ENCODE data around the gene IGSF3. TPM values are rescaled to one million over a fixed set of nuclear protein-coding genes. Genes with fewer than 3 reads are reported as not detected.

Gene IGSF3
- total RNA-seq, 4 donors from 2014 or later, result 10.9 to 23.1 (median 18.6) TPM

DNA sequence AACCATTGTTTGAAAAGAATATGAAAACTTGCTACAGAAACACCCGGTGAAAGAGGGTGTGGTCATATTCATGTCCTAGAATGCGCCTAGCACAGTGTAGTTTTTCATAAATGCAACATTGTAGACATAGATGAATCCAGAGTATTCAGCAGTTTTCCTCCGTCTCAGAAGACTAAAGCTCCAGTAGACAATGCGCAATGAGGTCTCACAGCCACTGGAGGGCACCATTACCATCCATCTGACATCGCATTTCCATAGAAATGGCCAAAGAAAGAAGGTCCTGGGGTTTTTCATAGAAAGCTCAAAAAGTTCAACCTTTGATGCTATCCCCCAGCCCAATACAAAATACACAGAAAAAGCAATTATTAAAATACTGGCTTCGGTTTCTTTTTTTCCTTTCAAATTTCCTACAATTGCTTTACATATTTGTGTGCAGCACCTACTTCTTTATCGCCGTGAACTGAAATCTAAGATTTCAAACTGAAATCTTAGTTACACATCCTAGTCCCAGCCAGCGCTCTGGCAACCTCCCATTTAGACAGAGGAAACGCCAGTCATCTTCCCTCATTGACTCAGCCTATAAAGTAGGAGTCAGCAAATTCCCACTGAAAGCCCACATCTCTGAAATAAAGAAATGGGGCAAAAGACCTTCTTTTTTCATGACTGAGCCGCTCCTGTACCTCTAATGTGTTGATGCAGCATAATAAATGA is 92.8 kb downstream of the IGSF3 start:
- no peak overlapping the region for H3K4me3 ChIP-seq (replicated peaks in 1 of 3)
- H3K27me3 ChIP-seq, result no peaks in the 10 kb centered on the region
- H3K36me3 ChIP-seq, result no peaks in the 10 kb centered on the region
- intact Hi-C loops (cut with DNase I), result loop anchor here (5.0 kb wide), 2 partner anchors 98 to 478 kb away; no protein-coding TSS in a partner anchor
- DNase-seq, result peak; percentile 64 to 70
- H3K9me3 ChIP-seq, result no peaks in the 10 kb centered on the region
- no peak overlapping the region for H3K27ac ChIP-seq
- H3K4me1 ChIP-seq, result peaks cover 6 to 9% of the 10 kb centered on the region in 2 donors
- peak in 5 of 6 experiments; percentile 70 to 87 (median 83) for TF ChIP-seq CTCF (IDR thresholded peaks at IDR 0.05)
- TF ChIP-seq POLR2A (IDR thresholded peaks at IDR 0.05), result no peak
- WGBS, 2 donors, result 33 to 36% methylated on average over 11 of the region's 11 CpGs

GRCh38 chr1:116573431-116574095 is 94.0 kb downstream of the IGSF3 start:
- Histone ChIP-seq H3K27me3 (no peaks in the 10 kb centered on the region), H3K4me3 (replicated peaks in 1 of 3) (no peak overlapping the region), H3K4me1 (peaks cover 6 to 18% of the 10 kb centered on the region in 2 donors), H3K36me3 (no peaks in the 10 kb centered on the region), H3K27ac (no peak overlapping the region), H3K9me3 (no peaks in the 10 kb centered on the region)
- intact Hi-C loops (cut with DNase I), result no loop called here
- TF ChIP-seq CTCF (IDR thresholded peaks at IDR 0.05), result no peak
- TF ChIP-seq POLR2A (IDR thresholded peaks at IDR 0.05), result no peak
- DNase-seq, result no peak
- WGBS, 2 donors, result 79 to 84% methylated on average over 7 of the region's 7 CpGs

DNA sequence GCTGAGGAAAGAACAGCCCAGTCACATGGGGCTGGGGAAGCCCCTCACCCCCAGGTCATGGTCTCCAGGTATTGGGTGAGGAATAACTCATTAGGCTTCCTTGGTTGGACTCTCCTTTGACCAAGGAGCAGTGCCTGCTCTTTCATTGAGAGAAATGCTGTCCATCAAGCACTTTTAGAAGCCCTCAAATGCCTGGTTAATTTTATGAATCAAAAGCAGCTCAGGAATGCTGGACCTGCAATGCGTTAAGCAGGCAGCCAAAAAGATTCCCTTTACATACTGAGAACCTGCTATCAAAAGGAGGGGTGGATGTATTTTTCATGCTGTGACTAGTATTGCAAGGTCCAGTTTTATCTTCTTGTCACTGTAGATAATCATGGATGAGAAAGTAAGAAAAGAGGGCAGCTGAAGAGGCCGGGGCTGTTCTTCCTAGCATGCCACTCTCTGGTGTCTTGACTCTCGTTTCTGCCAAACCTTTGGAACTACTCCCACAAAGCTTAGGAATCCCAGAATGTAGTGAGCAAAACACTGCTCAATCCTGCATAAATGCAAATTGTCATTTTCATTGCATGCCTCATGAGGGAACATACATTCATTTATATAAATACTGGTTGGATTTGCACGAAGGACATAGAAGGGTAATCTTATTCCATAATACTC is 94.6 kb downstream of the IGSF3 start:
- 83 to 91% methylated on average over 4 of the region's 4 CpGs for WGBS, 2 donors
- intact Hi-C loops (cut with DNase I), result no loop called here
- no peak for DNase-seq

GRCh38 chr1:116572099-116572498 is 95.4 kb downstream of the IGSF3 start:
- WGBS, 2 donors, result 92 to 94% methylated on average over 2 of the region's 2 CpGs
- no peaks in the 10 kb centered on the region for H3K9me3 ChIP-seq
- no peak for DNase-seq
- no peak overlapping the region for H3K27ac ChIP-seq
- intact Hi-C loops (cut with DNase I), result no loop called here
- H3K4me3 ChIP-seq (replicated peaks in 1 of 3), result no peak overlapping the region
- H3K27me3 ChIP-seq, result no peaks in the 10 kb centered on the region
- peaks cover 6 to 19% of the 10 kb centered on the region in 2 donors for H3K4me1 ChIP-seq
- H3K36me3 ChIP-seq, result no peaks in the 10 kb centered on the region
- no peak for TF ChIP-seq CTCF (IDR thresholded peaks at IDR 0.05)
- TF ChIP-seq POLR2A (IDR thresholded peaks at IDR 0.05), result no peak

More for the DNA sequence above, 94.6 kb downstream of the IGSF3 start:
- H3K4me1 ChIP-seq, result peaks cover 6 to 19% of the 10 kb centered on the region in 2 donors
- no peak for TF ChIP-seq POLR2A (IDR thresholded peaks at IDR 0.05)
- no peak for TF ChIP-seq CTCF (IDR thresholded peaks at IDR 0.05)
- no peaks in the 10 kb centered on the region for H3K27me3 ChIP-seq
- H3K36me3 ChIP-seq, result no peaks in the 10 kb centered on the region
- no peaks in the 10 kb centered on the region for H3K9me3 ChIP-seq
- no peak overlapping the region for H3K27ac ChIP-seq
- H3K4me3 ChIP-seq (replicated peaks in 1 of 3), result no peak overlapping the region
